OCI-LY3 (cell line): ENCODE results near the gene MYH10.
"Not testable (repeated sequence)": the region's sequence is repeated elsewhere in the genome, so short reads cannot be mapped to it uniquely, and the experiment has no call there.

Experiments used
- H2AFZ ChIP-seq: fragments of 200-600, 300-600 bp; shearing (Covaris generic); 2 replicates; pipeline ENCODE4 v1.6.0; 2014; ENCODE audit warnings: antibody characterized with exemption, low read depth, low read length
- H3K27ac ChIP-seq: fragments of 200-600, 300-600 bp; sonication (generic); 2 replicates; pipeline ENCODE4 v1.5.1; 2014; ENCODE audit warnings: mild to moderate bottlenecking, low read length, moderate library complexity, mixed read lengths
- H3K27me3 ChIP-seq: fragments of 200-600, 300-600 bp; sonication (generic); 2 replicates; pipeline ENCODE4 v1.6.1; 2014; ENCODE audit warnings: low read depth, low read length, mixed read lengths
- H3K36me3 ChIP-seq: fragments of 200-600, 300-600 bp; sonication (generic); replicated peaks from 2 replicates; pipeline ENCODE3; 2014; ENCODE audit warnings: low read depth, low read length, mixed read lengths
- H3K4me1 ChIP-seq: fragments of 300-600, 200-600 bp; sonication (generic); 2 replicates; pipeline ENCODE4 v1.6.1; 2014; ENCODE audit warnings: low read length, mixed read lengths
- H3K4me2 ChIP-seq: fragments of 200-600, 300-600 bp; sonication (generic); 2 replicates; pipeline ENCODE4 v1.6.1; 2014; ENCODE audit warnings: low read length, mixed read lengths
- H3K4me3 ChIP-seq: fragments of 300-600, 200-600 bp; sonication (generic); 2 replicates; pipeline ENCODE4 v1.5.1; 2014; ENCODE audit warnings: antibody characterized with exemption, mild to moderate bottlenecking, low read length, moderate library complexity
- H3K79me2 ChIP-seq: fragments of 300-600, 200-600 bp; shearing (Covaris generic); 2 replicates; pipeline ENCODE4 v1.6.1; 2014; ENCODE audit warnings: mild to moderate bottlenecking, low read length, mixed read lengths
- H3K9ac ChIP-seq: fragments of 300-600, 200-600 bp; shearing (Covaris generic); 2 replicates; pipeline ENCODE4 v1.6.0; 2014; ENCODE audit warnings: mild to moderate bottlenecking, low read length, moderate library complexity
- H3K9me3 ChIP-seq: fragments of 200-600, 300-600 bp; shearing (Covaris generic); 2 replicates; pipeline ENCODE4 v1.6.1; 2014; ENCODE audit warnings: low read length, mixed read lengths; ENCODE audit not compliant: insufficient read depth
- H4K20me1 ChIP-seq: fragments of 200-600, 300-600 bp; sonication (generic); 2 replicates; pipeline ENCODE4 v1.6.1; 2016; ENCODE audit warnings: low read length, mixed read lengths; ENCODE audit not compliant: insufficient read depth
- CTCF ChIP-seq: fragments of 200-600, 300-600 bp; sonication (generic); IDR thresholded peaks from 2 replicates; pipeline ENCODE4 v1.5.1; 2014; ENCODE audit warnings: antibody characterized with exemption, low read length, low read depth
- EZH2phosphoT487 ChIP-seq: fragments of 200-600 bp; shearing (Covaris generic); IDR thresholded peaks from 2 replicates; pipeline ENCODE4 v1.6.1; 2018; ENCODE audit warnings: antibody characterized with exemption, mixed run types, low read depth

Gene MYH10

GRCh38 chr17:8556074-8556473 is 74.5 kb downstream of the MYH10 start:
- TF ChIP-seq EZH2phosphoT487 (no peak), CTCF (no peak)
- no peak overlapping the region for H3K9ac ChIP-seq
- H4K20me1 ChIP-seq = no peaks in the 10 kb centered on the region
- no peaks in the 10 kb centered on the region for H3K36me3 ChIP-seq
- H3K4me3 ChIP-seq = no peak overlapping the region
- no peak overlapping the region for H2AFZ ChIP-seq
- H3K9me3 ChIP-seq = no peaks in the 10 kb centered on the region
- H3K4me1 ChIP-seq = no peaks in the 10 kb centered on the region
- H3K79me2 ChIP-seq = no peaks in the 10 kb centered on the region
- H3K4me2 ChIP-seq = no peak overlapping the region
- no peak overlapping the region for H3K27ac ChIP-seq
- H3K27me3 ChIP-seq = no peaks in the 10 kb centered on the region

DNA sequence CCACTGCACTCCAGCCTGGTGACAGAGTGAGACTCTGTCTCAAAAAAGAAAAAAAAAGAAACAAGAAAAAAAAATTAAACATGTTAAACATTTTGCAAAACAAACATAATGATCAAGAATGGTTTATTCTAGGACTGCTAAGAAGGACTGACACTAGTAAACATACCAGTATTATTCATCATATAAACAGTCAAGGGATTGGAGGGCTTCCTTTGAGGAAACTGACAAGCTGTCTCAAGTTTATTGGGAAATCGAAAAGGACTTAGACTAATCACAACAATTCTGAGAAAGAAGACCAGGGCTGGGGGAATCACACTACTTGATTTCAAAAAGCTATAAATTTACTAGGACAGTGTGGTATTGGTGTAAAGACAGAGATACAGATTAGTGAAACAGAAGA is 75.5 kb downstream of the MYH10 start:
- no peak overlapping the region for H3K9ac ChIP-seq
- H4K20me1 ChIP-seq = no peaks in the 10 kb centered on the region
- no peak overlapping the region for H3K4me2 ChIP-seq
- H3K27me3 ChIP-seq = no peaks in the 10 kb centered on the region
- no peak for TF ChIP-seq EZH2phosphoT487
- TF ChIP-seq CTCF = no peak
- no peak overlapping the region for H2AFZ ChIP-seq
- no peak overlapping the region for H3K27ac ChIP-seq
- no peaks in the 10 kb centered on the region for H3K4me1 ChIP-seq
- H3K36me3 ChIP-seq = no peaks in the 10 kb centered on the region
- no peaks in the 10 kb centered on the region for H3K9me3 ChIP-seq
- H3K4me3 ChIP-seq = no peak overlapping the region
- no peaks in the 10 kb centered on the region for H3K79me2 ChIP-seq

DNA sequence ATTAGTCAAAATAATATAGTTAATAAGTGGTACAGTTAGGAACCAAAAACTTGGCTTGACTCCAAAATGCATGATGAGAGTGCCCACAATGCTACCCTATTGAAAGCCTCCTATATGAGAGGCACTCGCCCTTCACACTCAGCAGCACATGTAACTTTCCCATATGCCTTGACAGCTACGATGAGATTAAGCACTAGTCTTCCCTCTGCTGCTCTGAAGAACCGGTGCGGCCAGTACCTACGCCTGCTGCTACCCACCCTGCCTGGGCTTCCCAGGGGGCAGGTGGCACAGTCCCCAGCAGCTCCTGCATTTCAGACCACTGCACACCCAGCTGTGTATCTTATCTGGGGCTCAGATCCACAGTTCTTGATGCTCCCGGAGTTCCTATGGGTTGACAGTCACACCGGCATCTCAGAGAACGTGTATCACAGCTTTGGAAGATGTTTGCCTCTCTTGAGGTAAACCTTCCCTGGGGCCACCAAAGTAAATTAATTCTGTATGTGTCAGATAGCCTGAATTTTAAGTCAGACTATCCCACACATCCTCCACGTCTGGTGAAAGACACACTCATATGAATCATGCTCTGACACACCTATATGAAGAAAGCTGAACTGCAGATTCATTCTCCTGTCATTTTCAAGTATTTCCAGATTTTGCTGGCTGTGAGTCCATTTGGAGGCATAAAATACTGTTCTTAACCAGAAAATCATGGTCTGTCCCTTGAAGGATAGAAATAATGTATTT is 77.8 kb downstream of the MYH10 start:
- Histone ChIP-seq H3K4me3 (no peak overlapping the region), H3K9me3 (no peaks in the 10 kb centered on the region), H3K4me2 (no peak overlapping the region), H3K27ac (no peak overlapping the region), H3K4me1 (no peaks in the 10 kb centered on the region), H3K9ac (no peak overlapping the region), H4K20me1 (no peaks in the 10 kb centered on the region), H3K36me3 (no peaks in the 10 kb centered on the region), H3K27me3 (no peaks in the 10 kb centered on the region), H3K79me2 (no peaks in the 10 kb centered on the region), H2AFZ (no peak overlapping the region)
- TF ChIP-seq EZH2phosphoT487 (no peak), CTCF (no peak)

GRCh38 chr17:8542599-8543502 is 87.7 kb downstream of the MYH10 start:
- Histone ChIP-seq H3K9me3 (no peaks in the 10 kb centered on the region), H4K20me1 (no peaks in the 10 kb centered on the region), H2AFZ (no peak overlapping the region), H3K4me2 (no peak overlapping the region), H3K79me2 (no peaks in the 10 kb centered on the region), H3K9ac (no peak overlapping the region), H3K27ac (no peak overlapping the region), H3K4me1 (no peaks in the 10 kb centered on the region), H3K27me3 (no peaks in the 10 kb centered on the region), H3K4me3 (no peak overlapping the region), H3K36me3 (no peaks in the 10 kb centered on the region)
- no peak for TF ChIP-seq CTCF
- TF ChIP-seq EZH2phosphoT487 = no peak

DNA sequence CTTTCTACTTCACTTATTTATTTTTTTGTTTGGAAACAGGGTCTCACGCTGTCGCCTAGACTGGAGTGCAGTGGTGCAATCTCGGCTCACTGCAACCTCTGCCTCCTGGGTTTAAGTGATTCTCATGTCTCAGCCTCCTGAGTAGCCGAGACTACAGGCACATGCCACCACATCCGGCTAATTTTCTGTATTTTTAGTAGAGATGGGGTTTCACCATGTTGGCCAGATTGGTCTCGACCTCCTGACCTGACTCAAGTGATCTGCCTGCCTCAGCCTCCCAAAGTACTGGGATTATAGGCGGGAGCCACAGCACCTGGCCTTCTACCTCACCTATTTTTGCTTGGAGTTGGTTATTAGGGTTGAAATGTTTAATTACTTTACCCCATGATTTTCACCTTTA is 90.5 kb downstream of the MYH10 start:
- not testable (repeated sequence) for H3K4me1 ChIP-seq, H3K27ac ChIP-seq, H3K9me3 ChIP-seq, H2AFZ ChIP-seq, H3K36me3 ChIP-seq, H3K27me3 ChIP-seq, H4K20me1 ChIP-seq, H3K4me2 ChIP-seq, H3K9ac ChIP-seq, H3K4me3 ChIP-seq, H3K79me2 ChIP-seq
